CD4-positive, alpha-beta T cell (primary cell): ENCODE data around the gene OR2T35. TPM values are rescaled to one million over a fixed set of nuclear protein-coding genes. Genes with fewer than 3 reads are reported as not detected.

ENCODE experiments used
- ATAC-seq: fragments of 200-7000 bp; cut with Tn5 transposase; one replicate; pipeline ENCODE4 v1.10.0; 2022; ENCODE audit warnings: mild to moderate bottlenecking; ENCODE audit not compliant: poor library complexity
- CTCF ChIA-PET: fragments of 350-600 bp; sonication (Branson Sonifier 250); formaldehyde crosslinking; loops from one replicate; lab custom pipeline; 2021; ENCODE audit warnings: antibody characterized with exemption, inconsistent platforms; lab: Charles Lee
- POLR2A ChIA-PET: fragments of 350-600 bp; sonication (Branson Sonifier 250); formaldehyde crosslinking; loops from one replicate; lab custom pipeline; 2021; ENCODE audit warnings: antibody characterized with exemption, inconsistent platforms; lab: Charles Lee
- DNase-seq, 14 experiments: peaks; one replicate each; pipeline ENCODE4 v3.0.0-alpha.2; 2013 to 2020; ENCODE audit warnings: mixed read lengths in 2 of 14
- H3K27ac ChIP-seq, 2 donors: one replicate each; pipeline versions ENCODE4 v1.5.1 to v1.7.0; 2013; ENCODE audit warnings: low read length in 2 of 2, low read depth in 1 of 2, mild to moderate bottlenecking in 1 of 2
- H3K27me3 ChIP-seq, 2 experiments: 1 replicate in 1 of 2; 2 replicates in 1 of 2; pipeline versions ENCODE4 v1.6.1 to v1.7.0; 2013; ENCODE audit warnings: low read length in 2 of 2, control low read depth in 1 of 2, mild to moderate bottlenecking in 1 of 2, moderate library complexity in 1 of 2; ENCODE audit not compliant: insufficient read depth in 2 of 2, control insufficient read depth in 1 of 2
- H3K36me3 ChIP-seq: one replicate; pipeline ENCODE4 v1.6.1; 2013; ENCODE audit warnings: low read length, control low read depth; ENCODE audit not compliant: insufficient read depth
- H3K4me1 ChIP-seq: one replicate; pipeline ENCODE4 v1.6.1; 2013; ENCODE audit warnings: low read length, control low read depth; ENCODE audit not compliant: insufficient read depth
- H3K4me3 ChIP-seq: one replicate; pipeline ENCODE4 v1.5.1; 2013; ENCODE audit warnings: mild to moderate bottlenecking, low read length, moderate library complexity
- H3K9me3 ChIP-seq, 2 experiments: 1 replicate in 1 of 2; 2 replicates in 1 of 2; pipeline versions ENCODE4 v1.6.1 to v1.7.0; 2013; ENCODE audit warnings: low read length in 2 of 2, mild to moderate bottlenecking in 2 of 2, control low read depth in 1 of 2, moderate library complexity in 1 of 2; ENCODE audit not compliant: control insufficient read depth in 1 of 2, insufficient read depth in 1 of 2
- H3K27ac Mint-ChIP-seq: one replicate; pipeline ENCODE4 v1.8.0; 2020; ENCODE audit warnings: mixed read lengths
- H3K27me3 Mint-ChIP-seq: one replicate; pipeline ENCODE4 v1.8.0; 2021; ENCODE audit warnings: mixed read lengths
- H3K36me3 Mint-ChIP-seq: one replicate; pipeline ENCODE4 v1.8.0; 2021; ENCODE audit warnings: low read depth, mixed read lengths
- H3K4me1 Mint-ChIP-seq: one replicate; pipeline ENCODE4 v1.8.0; 2021; ENCODE audit warnings: low read depth, mixed read lengths
- H3K4me3 Mint-ChIP-seq: one replicate; pipeline ENCODE4 v1.8.0; 2020; ENCODE audit warnings: mild to moderate bottlenecking, mixed read lengths
- H3K9me3 Mint-ChIP-seq: one replicate; pipeline ENCODE4 v1.8.0; 2020; ENCODE audit warnings: mixed read lengths
- CTCF ChIP-seq: fragments of 200-600 bp; IDR thresholded peaks from one replicate; pipeline ENCODE4 v1.8.0; 2022; ENCODE audit warnings: antibody characterized with exemption, mild to moderate bottlenecking
- intact Hi-C, 2 experiments: fragments of 100-400 bp; cut with DNase I in 1 of 2; cut with micrococcal nuclease in 1 of 2; formaldehyde crosslinking; loops; one replicate each; pipeline versions ENCODE4 v1.15.1 to v1.9.0; 2023 to 2025; cut with DNase I, micrococcal nuclease
- total RNA-seq, 174 experiments: library from RNA in 2 of 174; stranded (reverse) in 2 of 174; gene quantifications; one replicate each; pipeline ENCODE4 v1.2.3 and lab custom pipeline; 2021 to 2026

The OR2T35 gene
- total RNA-seq, 2 experiments from 2014 or later: not detected

- intact Hi-C loops: loop anchor here in 1 of 2 experiments (10.0 kb wide), 1 partner anchor 65 kb away; no protein-coding TSS in a partner anchor
- Mint-ChIP-seq H3K36me3 (no peaks in the 10 kb centered on the region), H3K27ac (no peak overlapping the region), H3K4me3 (no peak overlapping the region), H3K4me1 (no peaks in the 10 kb centered on the region), H3K27me3 (no peaks in the 10 kb centered on the region), H3K9me3 (no peaks in the 10 kb centered on the region)
- Histone ChIP-seq H3K9me3 (peaks cover 0 to 3% of the 10 kb centered on the region in 2 experiments), H3K4me1 (no peaks in the 10 kb centered on the region), H3K27me3 (no peaks in the 10 kb centered on the region), H3K4me3 (no peak overlapping the region), H3K36me3 (no peaks in the 10 kb centered on the region), H3K27ac (no peak overlapping the region)
- no peak for TF ChIP-seq CTCF
- ATAC-seq (no peak), DNase-seq (no peak)
- CTCF ChIA-PET: no interaction called here
- POLR2A ChIA-PET: no interaction called here
Measured at GRCh38 chr1:248590055-248590454, 55.0 kb downstream of the OR2T35 start.

GRCh38 chr1:248589334-248589733, 55.7 kb downstream of the OR2T35 start:
- Mint-ChIP-seq H3K4me3 (no peak overlapping the region), H3K9me3 (no peaks in the 10 kb centered on the region), H3K27ac (no peak overlapping the region), H3K27me3 (no peaks in the 10 kb centered on the region), H3K4me1 (no peaks in the 10 kb centered on the region), H3K36me3 (no peaks in the 10 kb centered on the region)
- CTCF ChIA-PET: no interaction called here
- Histone ChIP-seq H3K27me3 (no peaks in the 10 kb centered on the region), H3K4me3 (no peak overlapping the region), H3K9me3 (peaks cover 0 to 3% of the 10 kb centered on the region in 2 experiments), H3K36me3 (no peaks in the 10 kb centered on the region), H3K4me1 (no peaks in the 10 kb centered on the region), H3K27ac (no peak overlapping the region)
- no peak for TF ChIP-seq CTCF
- no peak for DNase-seq
- intact Hi-C loops: no loop called here
- no peak for ATAC-seq
- POLR2A ChIA-PET: no interaction called here

Other genes starting within 250 kb of the OR2T35 start
- gene OR2T1, start 242.2 kb downstream of the OR2T35 start, total RNA-seq: not detected
- gene OR2T2, start 199.6 kb downstream of the OR2T35 start, total RNA-seq: not detected
- gene OR2T3, start 171.9 kb downstream of the OR2T35 start, total RNA-seq: not detected
- not detected for gene OR2T5, start 156.7 kb downstream of the OR2T35 start, total RNA-seq
- not detected for gene OR2G6, start 137.2 kb downstream of the OR2T35 start, total RNA-seq
- not detected for gene OR2T29, start 82.5 kb downstream of the OR2T35 start, total RNA-seq
- gene OR2T34, start 70.5 kb downstream of the OR2T35 start, total RNA-seq: not detected
- gene OR2T10, start 47.6 kb downstream of the OR2T35 start, total RNA-seq: not detected
- gene OR2T11, start 10.2 kb downstream of the OR2T35 start, total RNA-seq: not detected
- gene OR2T27, start 10.2 kb upstream of the OR2T35 start, total RNA-seq: not detected
- gene OR14I1, start 57.5 kb upstream of the OR2T35 start, total RNA-seq: not detected
- gene LYPD8, start 110.5 kb upstream of the OR2T35 start, total RNA-seq: not detected
- 10 to 100 TPM; 21.7 to 25.2 TPM for gene SH3BP5L, start 180.6 kb upstream of the OR2T35 start, total RNA-seq
- gene ZNF672, start 192.9 kb upstream of the OR2T35 start, total RNA-seq: 10 to 100 TPM; 35.9 to 38.4 TPM
- 10 to 100 TPM; 23.3 to 27.3 TPM for gene ZNF692, start 213.8 kb upstream of the OR2T35 start, total RNA-seq